ENCODE data around the gene XPR1. TPM values are rescaled to one million over a fixed set of nuclear protein-coding genes. Genes with fewer than 3 reads are reported as not detected.

Gene XPR1
- total RNA-seq, 6 experiments from 2014 or later = 25.0 to 44.7 (median 34.0) TPM

- TF ChIP-seq CTCF (IDR thresholded peaks at IDR 0.05) = peak; percentile 73
- no peak for DNase-seq
- peaks cover 13% of the 10 kb centered on the region for H3K4me1 Mint-ChIP-seq (ENCODE audit: low read depth)
- no peak overlapping the region for H3K27ac Mint-ChIP-seq
- H3K36me3 Mint-ChIP-seq (ENCODE audit: low read depth) = no peaks in the 10 kb centered on the region
- H3K4me3 Mint-ChIP-seq = no peak overlapping the region
- no peaks in the 10 kb centered on the region; the same call in 1 of the 2 replicates for H3K27me3 Mint-ChIP-seq (ENCODE audit: insufficient read depth)
- H3K9me3 Mint-ChIP-seq = no peaks in the 10 kb centered on the region
Measured at GRCh38 chr1:180920702-180921101, 288.9 kb downstream of the XPR1 start.

GRCh38 chr1:180921386-180921785, 289.6 kb downstream of the XPR1 start:
- no peak for TF ChIP-seq CTCF (IDR thresholded peaks at IDR 0.05)
- Mint-ChIP-seq H3K9me3 (no peaks in the 10 kb centered on the region), H3K4me1 (ENCODE audit: low read depth) (peaks cover 18% of the 10 kb centered on the region), H3K36me3 (ENCODE audit: low read depth) (no peaks in the 10 kb centered on the region), H3K27ac (no peak overlapping the region), H3K27me3 (ENCODE audit: insufficient read depth) (no peaks in the 10 kb centered on the region; the same call in 1 of the 2 replicates), H3K4me3 (no peak overlapping the region)
- DNase-seq = no peak

- Mint-ChIP-seq H3K27me3 (ENCODE audit: insufficient read depth) (no peaks in the 10 kb centered on the region; the same call in 1 of the 2 replicates), H3K36me3 (ENCODE audit: low read depth) (no peaks in the 10 kb centered on the region), H3K27ac (no peak overlapping the region), H3K4me3 (no peak overlapping the region), H3K9me3 (no peaks in the 10 kb centered on the region), H3K4me1 (ENCODE audit: low read depth) (peaks cover 25% of the 10 kb centered on the region)
- no peak for DNase-seq
- no peak for TF ChIP-seq CTCF (IDR thresholded peaks at IDR 0.05)
Measured at GRCh38 chr1:180921891-180922630, 290.2 kb downstream of the XPR1 start.

- Mint-ChIP-seq H3K4me1 (ENCODE audit: low read depth) (peaks cover 25% of the 10 kb centered on the region), H3K27ac (no peak overlapping the region), H3K27me3 (ENCODE audit: insufficient read depth) (no peaks in the 10 kb centered on the region; the same call in 1 of the 2 replicates), H3K9me3 (no peaks in the 10 kb centered on the region), H3K36me3 (ENCODE audit: low read depth) (no peaks in the 10 kb centered on the region), H3K4me3 (no peak overlapping the region)
- no peak for DNase-seq
- no peak for TF ChIP-seq CTCF (IDR thresholded peaks at IDR 0.05)
Measured at GRCh38 chr1:180922631-180923015, 290.8 kb downstream of the XPR1 start.

GRCh38 chr1:180923021-180923841, 291.4 kb downstream of the XPR1 start:
- Mint-ChIP-seq H3K27ac (no peak overlapping the region), H3K4me3 (no peak overlapping the region; the same call in 1 of the 2 replicates), H3K9me3 (no peaks in the 10 kb centered on the region), H3K27me3 (ENCODE audit: insufficient read depth) (no peaks in the 10 kb centered on the region; the same call in 1 of the 2 replicates), H3K36me3 (ENCODE audit: low read depth) (no peaks in the 10 kb centered on the region), H3K4me1 (ENCODE audit: low read depth) (peaks cover 25% of the 10 kb centered on the region)
- no peak for TF ChIP-seq CTCF (IDR thresholded peaks at IDR 0.05)
- no peak for DNase-seq

Measured in HFFc6 (cell line).